HG02973 (cell line): ENCODE data around the gene HYAL4.
A peak's percentile ranks its signal among the peaks of the same experiment; 100 is the strongest.
"Not testable (repeated sequence)": the region's sequence is repeated elsewhere in the genome, so short reads cannot be mapped to it uniquely, and the experiment has no call there.

Experiments
- ATAC-seq: cut with Tn5 transposase; IDR thresholded peaks from one replicate; pipeline ENCODE4 v1.9.1; 2021; ENCODE audit warnings: moderate library complexity; ENCODE audit not compliant: unreplicated experiment

HYAL4 gene

DNA sequence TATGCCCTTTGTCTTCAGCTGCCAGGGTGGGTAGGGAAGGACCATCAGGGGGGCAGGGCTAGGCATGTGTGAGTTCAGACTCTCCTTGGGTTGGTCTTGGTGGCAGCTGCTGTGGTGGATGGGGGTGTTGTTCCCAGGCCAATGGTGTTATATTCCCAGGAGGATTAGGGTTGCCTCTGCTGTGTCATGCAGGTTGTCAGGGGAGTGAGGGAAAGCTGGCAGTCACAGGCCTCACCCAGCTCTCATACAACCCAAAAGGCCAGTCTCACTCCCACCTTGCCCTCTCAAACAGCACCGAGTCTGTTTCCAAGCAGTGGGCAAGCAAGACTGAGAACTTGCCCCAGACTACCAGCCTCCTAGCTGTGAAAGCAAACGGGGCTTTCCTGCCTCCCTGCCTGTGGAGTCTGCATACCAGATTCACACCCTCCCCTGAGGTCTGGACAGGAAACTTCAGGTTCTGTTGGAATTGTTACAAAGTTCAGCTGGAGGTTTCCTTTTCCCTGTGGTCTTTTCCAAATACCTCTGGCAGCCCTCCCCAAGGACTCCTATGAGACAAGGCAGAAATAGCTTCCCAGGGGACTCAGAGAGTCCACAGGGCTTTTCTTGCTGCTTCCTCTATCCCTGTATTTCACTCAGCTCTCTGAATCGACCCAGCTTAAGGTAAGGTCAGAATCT is 1.4 kb downstream of the HYAL4 start:
- no peak for ATAC-seq

DNA sequence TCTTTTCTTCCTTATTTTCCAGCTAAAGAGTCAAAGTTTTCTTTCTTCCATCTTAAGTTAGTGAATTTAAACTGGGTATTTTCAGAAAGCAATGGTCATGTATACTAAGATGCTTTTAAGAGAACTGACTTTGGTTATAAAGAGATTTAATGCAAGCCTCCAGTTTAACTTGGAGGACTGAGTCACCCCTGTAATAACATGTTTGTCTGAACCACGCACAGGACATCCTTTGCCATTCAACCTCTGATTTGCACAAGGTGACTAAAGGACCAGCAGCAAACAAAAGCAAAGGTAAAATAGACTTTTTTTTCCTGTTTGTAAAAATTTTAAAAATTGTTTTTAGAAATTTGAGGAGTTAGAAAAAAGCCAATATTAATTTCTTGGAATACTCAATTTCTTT is 2.9 kb downstream of the HYAL4 start:
- no peak for ATAC-seq

DNA sequence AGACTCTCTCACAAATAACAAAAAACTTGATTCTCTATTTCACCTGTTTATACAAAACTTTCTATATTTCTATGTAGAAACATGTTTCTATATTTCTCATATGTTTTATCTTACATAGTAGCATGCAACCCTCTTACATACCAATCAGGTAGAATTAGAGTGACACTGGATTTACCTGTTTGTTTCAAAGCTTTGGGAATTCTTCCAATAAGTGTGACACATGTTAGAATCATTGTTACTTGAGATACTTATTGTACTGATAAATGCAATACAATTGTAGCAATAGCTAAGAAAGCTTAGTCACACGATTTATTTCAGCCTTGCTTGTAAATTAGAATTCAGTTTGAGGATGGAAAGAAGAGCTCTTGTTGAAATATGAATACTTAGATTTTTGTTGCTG is 4.9 kb downstream of the HYAL4 start:
- ATAC-seq = no peak

DNA sequence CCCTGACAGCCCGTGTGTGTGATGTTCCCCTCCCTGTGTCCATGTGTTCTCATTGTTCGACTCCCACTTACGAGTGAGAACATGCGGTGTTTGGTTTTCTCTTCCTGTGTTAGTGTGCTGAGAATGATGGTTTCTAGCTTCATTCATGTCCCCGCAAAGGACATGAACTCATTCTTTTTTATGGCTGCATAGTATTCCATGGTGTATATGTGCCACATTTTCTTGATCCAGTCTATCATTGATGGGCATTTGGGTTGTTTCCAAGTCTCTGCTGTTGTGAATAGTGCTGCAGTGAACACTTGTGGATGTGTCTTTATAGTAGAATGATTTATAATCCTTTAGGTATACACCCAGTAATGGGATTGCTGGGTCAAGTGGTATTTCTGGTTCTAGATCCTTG is 6.4 kb downstream of the HYAL4 start:
- ATAC-seq = not testable (repeated sequence)

DNA sequence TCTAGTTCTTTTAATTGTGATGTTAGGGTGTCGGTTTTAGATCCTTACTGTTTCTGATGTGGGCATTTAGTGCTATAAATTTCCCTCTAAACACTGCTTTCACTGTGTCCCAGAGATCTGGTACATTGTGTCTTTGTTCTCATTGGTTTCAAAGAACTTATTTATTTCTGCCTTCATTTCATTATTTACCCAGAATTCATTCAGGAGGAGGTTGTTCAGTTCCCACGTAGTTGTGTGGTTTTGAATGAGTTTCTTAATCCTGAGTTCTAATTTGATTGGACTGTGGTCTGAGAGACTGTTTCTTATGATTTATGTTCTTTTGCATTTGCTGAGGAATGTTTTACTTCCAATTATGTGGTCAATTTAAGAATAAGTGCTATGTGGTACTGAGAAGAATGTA is 9.3 kb downstream of the HYAL4 start:
- ATAC-seq = not testable (repeated sequence)

DNA sequence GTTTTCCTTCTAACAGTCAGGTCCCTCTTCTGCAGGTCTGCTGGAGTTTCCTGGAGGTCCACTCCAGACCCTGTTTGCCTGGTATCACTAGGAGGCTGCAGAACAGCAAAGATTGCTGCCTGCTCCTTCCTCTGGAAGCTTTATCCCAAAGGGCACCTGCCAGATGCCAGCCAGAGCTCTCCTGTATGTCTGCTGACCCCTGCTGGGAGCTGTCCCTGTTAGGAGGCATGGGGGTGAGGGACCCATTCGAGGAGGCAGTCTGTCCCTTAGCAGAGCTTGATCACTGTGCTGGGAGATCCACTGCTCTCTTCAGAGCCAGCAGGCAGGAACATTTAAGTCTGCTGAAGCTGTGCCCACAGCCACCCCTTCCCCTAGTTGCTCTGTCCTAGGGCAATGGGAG is 11.5 kb downstream of the HYAL4 start:
- ATAC-seq = not testable (repeated sequence)

DNA sequence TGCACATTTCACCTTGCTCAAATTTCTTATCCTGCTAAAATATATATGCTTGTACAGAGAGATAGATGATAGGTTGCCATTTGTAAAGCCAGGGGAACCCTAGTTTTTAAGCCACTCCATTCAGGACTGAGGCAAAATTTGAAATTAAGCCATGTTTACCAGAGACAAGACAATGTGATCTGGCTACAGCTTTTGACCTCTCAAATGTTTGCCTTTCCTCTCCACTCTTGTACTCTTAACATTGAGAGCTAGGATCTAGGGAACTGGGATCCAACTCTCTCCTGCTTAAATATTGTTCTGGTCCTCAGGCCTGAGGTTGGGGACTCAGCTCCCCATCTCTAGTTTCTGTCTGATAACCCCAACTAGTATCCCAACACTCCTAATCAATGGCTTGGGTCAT is 15.9 kb downstream of the HYAL4 start:
- no peak for ATAC-seq

DNA sequence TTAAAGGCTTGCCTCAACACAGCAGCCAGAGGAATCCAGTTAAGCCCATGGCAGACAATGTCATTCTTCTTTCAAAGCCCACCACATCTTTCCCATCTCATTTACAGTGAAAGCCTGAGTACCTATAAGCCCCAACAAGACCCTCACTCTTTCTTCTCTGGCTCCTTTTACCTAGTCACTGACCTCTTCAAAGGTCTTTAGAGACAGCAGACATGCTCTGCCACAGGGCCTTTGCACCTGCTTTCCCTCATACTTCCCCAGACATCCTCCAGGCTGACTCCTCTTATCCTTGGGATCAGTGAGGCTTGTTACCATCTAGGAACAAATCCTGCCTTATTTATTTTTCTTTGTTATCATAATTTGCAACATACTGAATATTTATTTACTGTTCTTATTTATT is 17.8 kb downstream of the HYAL4 start:
- no peak for ATAC-seq

DNA sequence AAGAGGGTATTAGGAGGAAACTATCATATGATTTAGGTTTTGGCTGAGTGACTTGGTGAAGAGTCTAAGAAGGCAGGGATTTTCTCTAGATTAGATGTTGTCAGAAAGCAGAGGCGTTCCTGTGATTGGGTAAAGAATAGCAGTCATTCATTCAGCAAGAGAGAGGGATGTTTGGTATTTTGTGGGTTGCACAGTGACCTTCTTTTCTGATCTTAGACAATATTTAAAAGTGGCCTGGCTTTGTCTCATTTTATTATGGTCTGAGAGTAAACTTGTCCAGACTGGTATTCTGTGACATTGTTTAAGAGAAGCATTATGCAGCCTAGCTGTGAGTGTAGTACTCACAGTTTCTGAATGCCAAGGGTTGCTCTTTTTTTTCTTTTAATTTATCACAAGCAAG is 18.5 kb downstream of the HYAL4 start:
- no peak for ATAC-seq

DNA sequence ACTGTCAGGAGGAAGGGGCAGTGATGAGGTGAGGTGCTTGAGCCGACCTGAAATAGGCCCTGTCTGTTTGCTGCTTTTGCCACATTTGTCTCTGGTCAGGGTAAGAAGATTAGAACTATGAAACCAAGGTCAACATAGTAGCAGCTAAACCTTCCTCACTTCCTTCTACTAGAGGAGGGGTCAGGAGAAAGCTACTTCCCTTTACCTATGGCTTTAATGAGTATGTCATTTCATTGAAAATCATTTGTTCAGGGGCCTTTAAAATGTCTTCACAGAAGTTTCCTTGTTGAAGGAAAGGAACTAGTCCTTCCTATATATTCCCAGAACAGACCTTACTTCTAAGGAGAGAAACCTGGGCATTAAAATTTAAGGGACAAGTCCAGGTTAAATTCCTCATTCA is 19.0 kb downstream of the HYAL4 start:
- no peak for ATAC-seq

DNA sequence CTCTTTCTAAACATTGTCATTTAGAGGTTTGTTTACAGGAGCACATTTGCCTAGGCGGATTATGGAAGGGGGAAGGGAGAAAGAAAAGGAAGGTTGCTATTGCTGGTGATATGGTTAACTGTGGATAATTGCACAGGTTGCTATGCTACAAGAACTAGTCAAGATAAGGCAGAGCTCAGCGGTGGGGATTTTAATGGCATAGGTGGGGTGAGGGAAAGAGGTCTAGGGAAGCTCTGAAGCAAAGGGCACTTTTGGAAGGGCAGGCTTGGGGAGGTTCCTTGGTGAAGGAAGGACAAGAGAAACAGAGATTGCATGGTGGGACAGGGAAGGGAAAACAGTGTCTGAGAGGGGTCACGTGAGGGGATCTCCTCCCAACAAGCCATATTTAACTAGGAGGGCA is 19.5 kb downstream of the HYAL4 start:
- no peak for ATAC-seq

DNA sequence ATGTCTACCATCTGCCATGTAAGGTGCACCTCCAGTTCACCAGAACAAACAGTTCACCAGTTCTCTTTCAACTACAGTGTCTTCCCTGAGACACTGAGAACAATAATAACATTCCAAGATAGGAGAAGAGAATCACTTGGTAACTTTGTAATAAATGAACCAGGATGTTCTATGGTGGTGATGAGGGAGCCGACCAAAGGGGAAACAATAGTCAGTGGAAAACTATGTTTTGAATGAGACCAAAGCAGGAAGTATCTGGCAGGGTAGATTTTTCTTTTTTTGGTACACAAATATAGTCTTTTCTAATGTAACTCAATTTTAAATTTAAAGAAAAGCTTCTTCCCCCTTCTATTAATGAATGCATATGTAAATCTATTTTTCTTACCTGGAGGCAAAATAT is 20.0 kb downstream of the HYAL4 start:
- ATAC-seq = no peak

DNA sequence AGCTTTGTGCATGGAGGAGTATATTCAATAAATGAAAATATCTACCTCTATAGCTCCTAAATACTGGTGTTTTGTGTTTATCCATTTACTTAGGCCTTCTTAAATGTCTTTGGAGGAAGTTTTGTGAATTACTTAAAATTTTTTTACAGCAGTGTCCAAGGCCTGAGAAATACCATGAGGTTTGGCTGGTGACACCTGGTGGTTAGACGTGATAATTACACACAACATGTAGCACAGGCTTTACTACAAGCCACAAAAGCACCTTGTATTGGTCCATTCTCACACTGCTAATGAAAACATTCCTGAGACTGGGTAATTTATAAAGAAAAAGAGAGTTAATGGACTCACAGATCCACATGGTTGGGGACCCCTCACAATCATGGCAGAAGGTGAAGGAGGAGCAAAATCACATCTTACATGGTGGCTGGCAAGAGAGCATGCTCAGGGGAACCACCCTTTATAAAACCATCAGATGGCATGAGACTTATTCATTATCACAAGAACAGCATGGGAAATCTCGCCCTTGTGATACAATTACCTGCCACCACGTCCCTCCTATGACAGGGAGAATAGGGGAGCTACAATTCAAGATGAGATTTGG is 20.6 kb downstream of the HYAL4 start:
- ATAC-seq = peak; percentile 90

DNA sequence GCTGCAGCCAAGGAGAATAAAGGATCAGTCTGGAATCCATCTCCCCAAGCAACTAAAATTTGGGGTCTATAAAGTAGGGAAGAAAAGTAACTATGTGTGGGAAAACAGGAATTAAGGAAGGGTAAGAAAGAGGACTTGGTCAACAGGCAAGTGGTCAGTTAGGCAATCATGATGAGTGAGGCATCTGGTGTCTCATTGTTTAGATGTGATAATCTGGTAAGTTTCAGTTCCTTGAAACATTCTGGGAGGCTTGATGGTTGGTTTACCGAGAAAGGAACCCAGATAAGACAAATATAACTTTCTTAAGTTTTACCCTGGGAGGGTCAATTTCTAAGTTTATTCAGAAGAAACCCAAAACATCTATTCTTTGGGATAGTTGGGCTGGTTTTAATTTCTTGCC is 22.3 kb downstream of the HYAL4 start:
- ATAC-seq = no peak

DNA sequence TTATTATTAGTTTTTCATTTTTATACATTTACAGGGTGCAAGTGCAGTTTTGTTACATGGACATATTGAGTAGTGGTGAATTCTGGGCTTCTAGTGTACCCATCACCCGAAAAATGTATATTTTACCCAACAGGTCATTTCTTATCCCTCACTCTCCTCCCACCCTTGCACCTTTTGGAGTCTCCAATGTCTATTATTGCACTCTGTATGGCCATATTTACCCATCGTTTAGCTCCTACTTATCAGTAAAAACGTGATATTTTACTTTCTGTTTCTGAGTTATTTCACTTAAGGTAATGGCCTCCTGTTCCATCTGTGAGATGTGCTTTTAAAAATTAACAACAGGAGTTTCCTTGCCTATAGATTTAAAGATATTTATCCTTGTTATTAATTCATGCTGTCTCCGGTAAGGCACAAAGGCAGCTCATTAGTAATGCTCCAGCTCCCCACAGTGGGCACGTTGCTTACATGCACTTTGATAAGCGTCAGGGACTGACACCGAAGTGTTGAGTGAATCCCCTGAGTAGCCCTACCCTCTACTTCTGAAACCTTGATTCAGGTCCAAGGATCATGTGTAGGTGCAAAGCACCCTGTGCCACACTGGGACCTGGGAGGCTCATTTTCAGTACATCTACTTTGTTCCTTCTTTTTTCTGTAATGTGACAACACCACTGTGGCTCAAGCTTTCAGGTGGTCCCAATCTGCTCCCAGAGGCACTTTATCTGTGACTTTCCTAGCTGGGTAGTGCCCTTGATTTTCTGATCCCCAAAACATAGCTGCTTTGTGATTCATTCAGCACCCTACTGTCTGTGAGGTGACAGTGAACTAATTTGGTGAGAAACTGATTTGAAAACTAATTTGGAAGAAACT is 27.3 kb downstream of the HYAL4 start:
- peak; percentile 79 for ATAC-seq

DNA sequence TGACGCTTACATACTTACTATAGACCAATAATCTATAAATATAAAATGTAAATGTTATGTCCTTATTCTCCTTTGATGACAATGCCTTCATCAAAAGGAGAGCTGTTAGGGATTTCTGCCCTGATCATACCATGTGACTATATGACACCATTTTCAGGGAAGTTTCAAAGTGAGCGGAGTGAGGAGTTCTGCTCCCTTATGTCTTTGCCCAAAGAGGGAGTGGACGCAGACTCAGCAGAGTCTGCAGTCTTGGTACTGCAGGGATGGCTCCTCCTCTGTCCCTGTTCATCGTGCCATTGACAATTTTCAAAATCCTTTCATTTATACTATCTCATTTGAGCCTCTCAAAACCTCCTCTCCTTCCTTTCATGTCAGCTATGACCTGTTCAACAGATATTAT is 27.9 kb downstream of the HYAL4 start:
- ATAC-seq = no peak

DNA sequence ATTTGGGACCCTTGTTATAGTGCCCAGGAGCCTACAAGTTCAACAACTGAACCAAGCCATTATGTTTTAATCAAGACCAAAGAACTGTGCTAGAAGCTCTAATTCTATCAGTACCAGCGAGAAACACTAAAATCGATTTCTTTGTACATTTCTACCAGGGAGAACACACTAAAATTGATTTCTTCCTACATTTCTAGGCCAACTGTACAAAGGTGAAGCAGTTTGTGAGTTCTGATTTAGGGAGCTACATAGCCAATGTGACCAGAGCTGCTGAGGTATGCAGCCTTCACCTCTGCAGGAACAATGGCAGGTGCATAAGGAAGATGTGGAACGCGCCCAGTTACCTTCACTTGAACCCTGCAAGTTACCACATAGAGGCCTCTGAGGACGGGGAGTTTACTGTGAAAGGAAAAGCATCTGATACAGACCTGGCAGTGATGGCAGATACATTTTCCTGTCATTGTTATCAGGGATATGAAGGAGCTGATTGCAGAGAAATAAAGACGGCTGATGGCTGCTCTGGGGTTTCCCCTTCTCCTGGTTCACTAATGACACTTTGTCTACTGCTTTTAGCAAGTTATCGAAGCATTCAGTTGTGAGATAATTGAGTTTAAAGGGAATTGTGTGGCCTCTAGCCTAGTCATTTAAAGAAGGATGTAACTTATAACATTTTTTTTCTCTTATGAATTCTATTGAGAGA is 31.7 kb downstream of the HYAL4 start:
- no peak for ATAC-seq

DNA sequence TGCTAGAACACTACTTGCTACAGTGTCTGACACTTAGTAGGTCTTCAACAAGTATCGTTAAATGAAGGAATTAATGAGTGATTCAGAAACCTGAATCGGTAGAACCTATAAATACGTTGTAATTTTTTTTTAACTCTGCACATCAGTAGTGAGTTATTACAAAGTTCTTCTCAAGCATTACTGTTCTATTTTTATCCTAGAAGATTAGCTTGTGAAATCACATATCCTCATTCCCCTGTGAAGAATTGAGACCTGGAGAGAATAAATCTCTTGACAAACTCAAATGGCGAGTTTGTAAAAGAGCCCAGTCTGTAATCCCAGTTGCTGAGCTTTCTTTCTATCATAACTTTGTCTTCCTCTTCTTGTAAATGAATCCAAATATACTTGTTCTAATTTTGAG is 34.7 kb downstream of the HYAL4 start:
- ATAC-seq = no peak

DNA sequence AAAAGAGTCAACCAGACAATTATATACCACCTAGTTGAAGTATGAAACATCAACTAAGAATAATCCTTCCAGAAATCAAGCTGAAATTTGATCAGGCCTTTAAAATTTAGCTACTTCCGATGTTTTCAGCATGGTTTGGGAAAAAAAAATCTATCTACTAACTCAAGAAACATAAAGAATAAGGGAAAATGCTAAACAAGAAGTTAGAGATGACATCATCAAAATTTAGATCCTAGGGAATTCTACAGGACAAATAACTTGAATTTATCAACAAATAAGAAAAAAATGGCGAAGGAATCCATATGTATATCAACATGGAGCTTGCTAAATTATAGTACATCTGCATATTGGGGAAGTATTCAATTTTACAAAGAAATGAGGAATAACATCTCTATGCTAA is 36.3 kb downstream of the HYAL4 start:
- ATAC-seq = no peak

DNA sequence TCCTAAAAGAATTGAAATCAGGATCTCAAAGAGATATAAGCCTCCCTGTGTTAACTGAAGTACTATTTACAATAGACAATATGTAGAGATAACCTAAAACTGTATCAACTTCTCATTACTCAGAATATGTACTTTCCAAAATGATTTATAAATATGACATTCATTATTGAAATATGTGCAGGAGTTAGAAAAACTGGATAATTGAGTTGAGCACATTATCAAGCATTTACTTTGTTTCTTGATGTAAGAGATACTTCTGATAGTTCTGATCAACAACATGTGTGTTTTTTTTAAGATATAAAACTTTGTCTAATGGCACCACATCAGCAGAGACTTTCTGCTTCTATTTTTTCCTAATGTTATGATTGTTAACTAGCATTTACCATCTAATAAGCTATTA is 38.2 kb downstream of the HYAL4 start:
- no peak for ATAC-seq

DNA sequence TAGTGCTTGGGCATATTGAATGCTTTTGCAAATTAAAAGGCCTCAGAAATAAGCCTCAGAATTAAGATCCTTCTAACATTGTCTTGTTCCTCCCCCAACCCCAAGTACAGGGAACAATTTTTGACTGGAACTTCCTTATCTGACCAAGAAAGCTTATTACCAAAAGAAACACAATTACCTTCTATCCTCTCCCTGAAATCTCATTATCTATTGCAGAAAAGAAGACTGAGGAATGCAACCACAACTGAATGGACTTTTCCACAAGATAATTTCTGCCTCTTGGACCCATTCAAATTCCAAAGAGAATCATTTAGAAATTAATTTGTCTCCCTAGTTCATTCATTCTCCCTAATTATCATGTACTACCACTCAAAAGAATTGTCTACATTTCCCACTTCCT is 43.2 kb downstream of the HYAL4 start:
- no peak for ATAC-seq

DNA sequence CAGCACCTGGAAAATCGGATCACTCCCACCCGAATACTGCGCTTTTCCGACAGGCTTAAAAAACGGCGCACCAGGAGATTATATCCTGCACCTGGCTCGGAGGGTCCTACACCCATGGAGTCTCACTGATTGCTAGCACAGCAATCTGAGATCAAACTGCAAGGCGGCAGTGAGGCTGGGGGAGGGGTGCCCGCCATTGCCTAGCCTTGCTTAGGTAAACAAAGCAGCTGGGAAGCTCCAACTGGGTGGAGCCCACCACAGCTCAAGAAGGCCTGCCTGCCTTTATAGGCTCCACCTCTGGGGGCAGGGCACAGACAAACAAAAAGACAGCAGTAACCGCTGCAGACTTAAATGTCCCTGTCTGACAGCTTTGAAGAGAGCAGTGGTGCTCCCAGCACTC is 49.8 kb downstream of the HYAL4 start:
- not testable (repeated sequence) for ATAC-seq
